Neural progenitor cell (in vitro differentiated cells): ENCODE measurements around the gene GALNTL6. TPM values are rescaled to one million over a fixed set of nuclear protein-coding genes. Genes with fewer than 3 reads are reported as not detected.

Experiments used
- DNase-seq: peaks from one replicate; pipeline ENCODE4 v3.0.0-alpha.2; 2016; ENCODE audit warnings: low spot score
- H2AFZ ChIP-seq: fragments of 200-600 bp; sonication (generic); replicated peaks from 2 replicates; pipeline ENCODE4 v1.6.1; 2016; ENCODE audit warnings: antibody characterized with exemption
- H3F3A ChIP-seq: fragments of 200-600 bp; sonication (generic); 2 replicates; pipeline ENCODE4 v1.6.1; 2016; ENCODE audit warnings: antibody characterized with exemption, low read depth
- H3K27ac ChIP-seq: fragments of 200-600 bp; sonication (generic); 2 replicates; pipeline ENCODE4 v1.5.1; 2016; ENCODE audit warnings: mild to moderate bottlenecking
- H3K27me3 ChIP-seq: fragments of 200-600 bp; sonication (generic); 2 replicates; pipeline ENCODE4 v1.6.1; 2016; ENCODE audit warnings: mild to moderate bottlenecking, moderate library complexity
- H3K36me3 ChIP-seq: fragments of 200-600 bp; sonication (generic); 2 replicates; pipeline ENCODE4 v1.5.1; 2016
- H3K4me1 ChIP-seq: fragments of 200-600 bp; sonication (generic); 2 replicates; pipeline ENCODE4 v1.6.1; 2016; ENCODE audit warnings: mixed run types
- H3K4me2 ChIP-seq: fragments of 200-600 bp; sonication (generic); 2 replicates; pipeline ENCODE4 v1.6.1; 2016
- H3K4me3 ChIP-seq: fragments of 200-600 bp; sonication (generic); 2 replicates; pipeline ENCODE4 v1.5.1; 2016
- H3K79me2 ChIP-seq: fragments of 200-600 bp; sonication (generic); 2 replicates; pipeline ENCODE4 v1.6.1; 2016; ENCODE audit warnings: low read depth
- H3K9ac ChIP-seq: fragments of 200-600 bp; sonication (generic); 2 replicates; pipeline ENCODE4 v1.6.1; 2016
- H3K9me3 ChIP-seq: fragments of 200-600 bp; sonication (generic); 2 replicates; pipeline ENCODE4 v1.5.1; 2016; ENCODE audit warnings: low read depth
- H4K20me1 ChIP-seq: fragments of 200-600 bp; sonication (generic); 2 replicates; pipeline ENCODE4 v1.6.1; 2016; ENCODE audit warnings: low read depth
- H3K27ac Mint-ChIP-seq: 3 replicates; pipeline ENCODE4 v1.8.0; 2021; ENCODE audit warnings: mixed read lengths
- H3K27me3 Mint-ChIP-seq: 2 replicates; pipeline ENCODE4 v1.8.0; 2022; ENCODE audit warnings: low read depth, mild to moderate bottlenecking, inconsistent platforms, moderate library complexity, mixed read lengths; ENCODE audit not compliant: insufficient read depth
- H3K36me3 Mint-ChIP-seq: 3 replicates; pipeline ENCODE4 v1.8.0; 2021; ENCODE audit warnings: mixed read lengths
- H3K4me1 Mint-ChIP-seq: 3 replicates; pipeline ENCODE4 v1.8.0; 2021; ENCODE audit warnings: mixed read lengths
- H3K4me3 Mint-ChIP-seq: 3 replicates; pipeline ENCODE4 v1.8.0; 2021; ENCODE audit warnings: mild to moderate bottlenecking, moderate library complexity, mixed read lengths
- H3K9me3 Mint-ChIP-seq: 3 replicates; pipeline ENCODE4 v1.8.0; 2020; ENCODE audit warnings: mixed read lengths
- EZH2 ChIP-seq: fragments of 200-600 bp; sonication (generic); IDR thresholded peaks from 2 replicates; pipeline ENCODE4 v1.6.1; 2017; ENCODE audit warnings: antibody characterized with exemption, mild to moderate bottlenecking, moderate library complexity
- EZH2phosphoT487 ChIP-seq: fragments of 200-600 bp; sonication (generic); IDR thresholded peaks from 2 replicates; pipeline ENCODE4 v1.6.1; 2017; ENCODE audit warnings: antibody characterized with exemption
- total RNA-seq: library from RNA; depleted of rRNA; stranded (reverse); fragments of >200 nt; gene quantifications from 2 replicates; pipeline ENCODE4 v1.2.3, GENCODE V29; 2015; ENCODE audit warnings: low replicate concordance
- TF ChIP-seq, protein P1 (sequence below): fragments of 200-600 bp; sonication (generic); IDR thresholded peaks from 2 replicates; pipeline ENCODE4 v1.5.1; 2017; ENCODE audit warnings: antibody characterized with exemption, mild to moderate bottlenecking

The GALNTL6 gene
- total RNA-seq, 1 donor from 2014 or later, result 0.15 TPM

DNA sequence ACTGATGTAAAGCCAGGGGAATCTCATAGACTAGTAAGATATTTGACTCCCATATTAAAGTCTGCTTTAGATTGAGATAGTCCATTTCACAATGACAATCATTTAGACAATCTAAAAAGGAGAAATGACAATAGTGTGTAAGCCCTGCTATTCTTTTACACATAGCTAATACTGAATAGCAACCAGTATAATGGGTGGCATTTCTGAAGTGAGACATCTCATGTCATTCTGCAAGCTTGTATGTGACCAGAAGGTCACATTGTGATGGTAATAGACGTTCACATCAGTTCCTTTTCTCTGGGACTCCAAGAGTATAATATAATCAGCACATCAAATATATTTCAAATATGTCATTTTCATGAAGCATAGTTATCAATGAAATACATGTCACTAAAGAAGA is 440.2 kb downstream of the GALNTL6 start:
- no peaks in the 10 kb centered on the region for H3K27me3 ChIP-seq
- Mint-ChIP-seq H3K27me3 (no peaks in the 10 kb centered on the region), H3K9me3 (peaks cover 2% of the 10 kb centered on the region), H3K36me3 (no peaks in the 10 kb centered on the region), H3K4me3 (no peak overlapping the region), H3K27ac (no peak overlapping the region), H3K4me1 (peaks cover 5% of the 10 kb centered on the region)
- no peak overlapping the region for H2AFZ ChIP-seq
- H3F3A ChIP-seq, result no peaks in the 10 kb centered on the region
- no peak for TF ChIP-seq EZH2phosphoT487
- no peaks in the 10 kb centered on the region for H3K4me1 ChIP-seq
- DNase-seq, result no peak
- H3K9me3 ChIP-seq, result no peaks in the 10 kb centered on the region
- no peak overlapping the region for H3K27ac ChIP-seq
- H3K4me3 ChIP-seq, result no peak overlapping the region
- no peaks in the 10 kb centered on the region for H4K20me1 ChIP-seq
- no peaks in the 10 kb centered on the region for H3K79me2 ChIP-seq
- no peak overlapping the region for H3K9ac ChIP-seq
- no peaks in the 10 kb centered on the region for H3K36me3 ChIP-seq
- H3K4me2 ChIP-seq, result no peak overlapping the region

DNA sequence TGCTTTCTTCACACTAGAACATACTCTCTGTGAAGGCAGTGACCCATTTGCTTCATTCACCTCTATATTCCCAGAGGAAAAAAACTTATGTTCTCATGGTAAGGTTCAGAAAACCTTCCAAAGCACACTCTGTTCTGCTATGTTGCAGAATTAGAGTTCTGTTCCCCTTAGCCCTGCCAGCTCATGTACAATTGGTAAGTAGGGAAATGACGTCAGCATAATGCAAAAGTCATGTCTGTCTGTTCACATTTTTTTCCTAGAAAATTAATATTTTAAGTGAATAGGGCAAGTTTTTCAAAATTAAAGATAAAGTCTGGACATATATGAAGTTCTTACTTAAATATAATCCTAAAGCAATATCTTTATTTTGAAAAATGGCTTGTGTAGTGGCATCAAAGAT is 443.6 kb downstream of the GALNTL6 start:
- Histone ChIP-seq H3K36me3 (no peaks in the 10 kb centered on the region), H3K4me2 (no peak overlapping the region), H3K27me3 (no peaks in the 10 kb centered on the region), H2AFZ (no peak overlapping the region), H3K27ac (no peak overlapping the region), H4K20me1 (no peaks in the 10 kb centered on the region), H3F3A (no peaks in the 10 kb centered on the region), H3K79me2 (no peaks in the 10 kb centered on the region), H3K9me3 (no peaks in the 10 kb centered on the region), H3K4me1 (no peaks in the 10 kb centered on the region), H3K4me3 (no peak overlapping the region), H3K9ac (no peak overlapping the region)
- Mint-ChIP-seq H3K27me3 (no peaks in the 10 kb centered on the region), H3K4me3 (no peak overlapping the region), H3K4me1 (peaks cover 5% of the 10 kb centered on the region), H3K9me3 (no peaks in the 10 kb centered on the region), H3K36me3 (no peaks in the 10 kb centered on the region), H3K27ac (no peak overlapping the region)
- TF ChIP-seq EZH2 (no peak), EZH2phosphoT487 (no peak)
- TF ChIP-seq, protein P1, sequence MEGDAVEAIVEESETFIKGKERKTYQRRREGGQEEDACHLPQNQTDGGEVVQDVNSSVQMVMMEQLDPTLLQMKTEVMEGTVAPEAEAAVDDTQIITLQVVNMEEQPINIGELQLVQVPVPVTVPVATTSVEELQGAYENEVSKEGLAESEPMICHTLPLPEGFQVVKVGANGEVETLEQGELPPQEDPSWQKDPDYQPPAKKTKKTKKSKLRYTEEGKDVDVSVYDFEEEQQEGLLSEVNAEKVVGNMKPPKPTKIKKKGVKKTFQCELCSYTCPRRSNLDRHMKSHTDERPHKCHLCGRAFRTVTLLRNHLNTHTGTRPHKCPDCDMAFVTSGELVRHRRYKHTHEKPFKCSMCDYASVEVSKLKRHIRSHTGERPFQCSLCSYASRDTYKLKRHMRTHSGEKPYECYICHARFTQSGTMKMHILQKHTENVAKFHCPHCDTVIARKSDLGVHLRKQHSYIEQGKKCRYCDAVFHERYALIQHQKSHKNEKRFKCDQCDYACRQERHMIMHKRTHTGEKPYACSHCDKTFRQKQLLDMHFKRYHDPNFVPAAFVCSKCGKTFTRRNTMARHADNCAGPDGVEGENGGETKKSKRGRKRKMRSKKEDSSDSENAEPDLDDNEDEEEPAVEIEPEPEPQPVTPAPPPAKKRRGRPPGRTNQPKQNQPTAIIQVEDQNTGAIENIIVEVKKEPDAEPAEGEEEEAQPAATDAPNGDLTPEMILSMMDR, result no peak
- DNase-seq, result no peak

DNA sequence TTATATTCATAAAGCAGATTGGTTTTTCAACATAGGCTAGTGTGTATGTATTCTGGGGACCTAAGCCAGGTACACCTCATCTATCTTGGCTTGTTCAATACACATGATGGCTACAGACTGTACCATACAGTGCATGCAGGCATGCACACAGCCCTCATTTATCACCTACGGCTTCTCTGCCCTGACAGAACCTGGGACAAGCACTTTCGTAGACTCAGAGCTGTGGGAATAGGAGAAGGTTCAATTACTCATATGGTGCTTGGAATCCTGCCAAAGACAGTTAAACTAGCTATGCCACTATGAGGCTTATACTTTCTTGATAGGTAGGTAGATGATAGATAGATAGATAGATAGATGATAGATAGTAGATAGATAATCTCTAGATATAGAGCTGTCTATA is 457.2 kb downstream of the GALNTL6 start:
- no peaks in the 10 kb centered on the region for H3K36me3 ChIP-seq
- H4K20me1 ChIP-seq, result no peaks in the 10 kb centered on the region
- Mint-ChIP-seq H3K27ac (no peak overlapping the region), H3K4me3 (no peak overlapping the region), H3K36me3 (no peaks in the 10 kb centered on the region), H3K4me1 (no peaks in the 10 kb centered on the region), H3K9me3 (no peaks in the 10 kb centered on the region), H3K27me3 (no peaks in the 10 kb centered on the region)
- H3K9ac ChIP-seq, result no peak overlapping the region
- no peaks in the 10 kb centered on the region for H3K79me2 ChIP-seq
- H3K4me2 ChIP-seq, result no peak overlapping the region
- no peak overlapping the region for H2AFZ ChIP-seq
- H3K27me3 ChIP-seq, result no peaks in the 10 kb centered on the region
- H3K9me3 ChIP-seq, result no peaks in the 10 kb centered on the region
- no peaks in the 10 kb centered on the region for H3K4me1 ChIP-seq
- H3F3A ChIP-seq, result no peaks in the 10 kb centered on the region
- no peak overlapping the region for H3K4me3 ChIP-seq
- no peak for TF ChIP-seq EZH2
- TF ChIP-seq EZH2phosphoT487, result no peak
- TF ChIP-seq, protein P1, result no peak
- DNase-seq, result no peak
- H3K27ac ChIP-seq, result no peak overlapping the region

DNA sequence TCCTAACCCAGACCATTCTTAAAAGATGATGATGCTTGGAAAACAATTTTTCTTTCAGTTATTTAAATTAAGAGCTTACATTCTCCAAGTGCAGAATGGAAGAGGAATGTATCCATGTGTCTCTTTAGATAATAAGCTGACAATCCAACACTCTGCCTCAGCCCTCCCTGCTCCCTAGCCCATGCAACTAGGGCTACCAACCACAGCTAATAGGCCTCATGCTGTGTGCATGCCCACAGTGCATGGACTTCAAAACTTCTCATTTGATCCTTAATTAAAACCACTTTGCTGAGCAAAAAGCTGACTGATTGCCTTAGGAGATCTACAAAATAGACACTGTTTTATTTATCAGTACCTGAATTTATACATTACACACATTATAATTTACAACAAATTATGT is 473.9 kb downstream of the GALNTL6 start:
- Histone ChIP-seq H3K9ac (no peak overlapping the region), H3K36me3 (no peaks in the 10 kb centered on the region), H3F3A (no peaks in the 10 kb centered on the region), H3K27me3 (no peaks in the 10 kb centered on the region), H4K20me1 (no peaks in the 10 kb centered on the region), H3K79me2 (no peaks in the 10 kb centered on the region), H3K27ac (no peak overlapping the region), H3K4me2 (no peak overlapping the region), H3K9me3 (no peaks in the 10 kb centered on the region), H3K4me3 (no peak overlapping the region), H3K4me1 (peaks cover 10% of the 10 kb centered on the region), H2AFZ (no peak overlapping the region)
- Mint-ChIP-seq H3K27ac (no peak overlapping the region), H3K36me3 (no peaks in the 10 kb centered on the region), H3K4me3 (no peak overlapping the region), H3K27me3 (no peaks in the 10 kb centered on the region), H3K4me1 (peaks cover 15% of the 10 kb centered on the region), H3K9me3 (no peaks in the 10 kb centered on the region)
- DNase-seq, result peak; percentile 63
- TF ChIP-seq EZH2phosphoT487 (no peak), EZH2 (no peak)
- TF ChIP-seq, protein P1, result no peak
